Measurements from ENCODE around the gene SHQ1.
"Not testable (repeated sequence)": the region's sequence is repeated elsewhere in the genome, so short reads cannot be mapped to it uniquely, and the experiment has no call there.

The SHQ1 gene

DNA sequence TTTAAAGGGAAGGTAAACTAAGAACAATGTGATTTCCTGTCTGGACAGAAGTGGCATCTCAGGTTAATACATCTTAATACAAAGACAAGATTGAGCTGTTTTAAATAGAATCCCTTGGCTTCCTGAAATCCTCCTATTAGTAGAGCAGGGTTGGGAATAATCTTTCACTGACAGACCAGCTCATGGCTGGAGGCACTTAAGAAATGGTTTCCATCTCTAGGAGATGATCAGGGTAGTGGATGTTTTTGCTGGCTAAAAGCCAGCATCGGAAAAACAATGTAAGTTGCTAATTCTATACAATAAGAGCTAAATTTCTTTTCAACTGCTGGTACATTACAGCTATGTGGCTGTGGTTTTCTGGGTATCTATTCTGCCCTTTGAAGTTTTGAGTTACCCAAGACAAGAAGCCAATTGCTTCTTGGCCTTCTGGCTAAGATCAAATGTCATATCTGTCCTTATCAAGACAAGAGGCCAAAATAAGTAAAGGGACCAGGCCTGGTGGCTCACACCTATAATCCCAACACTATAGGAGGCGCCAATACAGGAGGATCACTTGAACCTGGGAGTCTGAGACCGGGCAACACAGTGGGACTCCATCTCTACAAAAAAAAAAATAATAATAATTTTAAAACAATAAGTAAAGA, 49.6 kb downstream of the SHQ1 start:
- no peak for DNase-seq

DNA sequence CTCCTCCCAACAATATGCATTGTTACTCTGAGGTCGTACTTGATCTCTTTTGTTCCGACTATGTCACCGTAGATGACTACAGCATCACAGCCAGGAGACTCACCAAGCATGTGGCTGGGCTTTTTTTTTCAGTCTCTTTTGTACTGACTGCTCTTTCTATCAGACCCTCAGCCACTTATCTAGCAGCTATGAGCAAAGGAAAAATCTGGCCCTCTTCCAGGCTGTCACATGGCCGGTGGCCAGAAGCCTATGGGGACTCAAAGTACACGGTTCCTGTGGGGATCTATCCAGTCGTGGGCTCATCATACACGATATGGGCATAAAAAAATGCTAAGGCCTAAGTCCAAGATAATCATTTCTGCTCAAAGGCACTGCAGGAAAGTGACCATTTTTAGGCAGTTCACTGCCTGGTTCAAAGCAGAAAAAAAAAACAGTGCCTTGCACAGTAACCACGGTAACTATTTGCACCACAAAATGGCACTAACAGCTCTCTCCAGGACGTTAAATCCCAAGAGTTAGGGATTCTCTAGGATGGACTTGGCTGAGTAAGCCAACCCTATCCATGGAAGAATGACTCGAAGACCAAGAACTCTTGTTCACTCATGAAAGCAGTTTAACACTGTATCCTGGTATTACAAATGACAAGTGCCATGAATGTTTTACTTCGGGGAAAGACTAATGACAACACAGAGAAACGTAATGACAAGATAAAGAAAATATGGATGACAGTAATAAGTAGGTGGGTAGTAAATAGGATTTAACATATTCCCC, 50.3 kb downstream of the SHQ1 start:
- DNase-seq: no peak

DNA sequence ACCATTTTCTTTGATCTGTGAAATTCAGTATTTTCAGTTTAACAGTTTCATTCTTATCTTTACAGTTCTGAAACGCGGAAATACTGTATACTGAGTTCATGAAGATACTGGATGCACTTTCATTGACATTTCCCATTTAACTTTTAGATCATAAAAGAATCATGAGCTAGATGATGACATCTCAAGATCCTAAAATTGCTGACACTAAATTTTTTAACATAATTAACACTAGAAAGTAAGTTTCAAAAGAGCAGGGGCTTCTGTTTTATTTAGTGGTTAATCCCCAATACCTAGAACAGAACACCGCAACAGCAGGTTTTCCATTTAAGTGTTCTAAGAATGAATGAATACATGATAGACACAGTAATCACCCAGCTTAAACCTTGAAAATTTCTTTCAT, 54.2 kb downstream of the SHQ1 start:
- no peak for DNase-seq

GRCh38 chr3:72791161-72791560, 57.1 kb downstream of the SHQ1 start:
- no peak for DNase-seq

- DNase-seq: no peak
Observed at GRCh38 chr3:72789786-72790185, 58.5 kb downstream of the SHQ1 start.

DNA sequence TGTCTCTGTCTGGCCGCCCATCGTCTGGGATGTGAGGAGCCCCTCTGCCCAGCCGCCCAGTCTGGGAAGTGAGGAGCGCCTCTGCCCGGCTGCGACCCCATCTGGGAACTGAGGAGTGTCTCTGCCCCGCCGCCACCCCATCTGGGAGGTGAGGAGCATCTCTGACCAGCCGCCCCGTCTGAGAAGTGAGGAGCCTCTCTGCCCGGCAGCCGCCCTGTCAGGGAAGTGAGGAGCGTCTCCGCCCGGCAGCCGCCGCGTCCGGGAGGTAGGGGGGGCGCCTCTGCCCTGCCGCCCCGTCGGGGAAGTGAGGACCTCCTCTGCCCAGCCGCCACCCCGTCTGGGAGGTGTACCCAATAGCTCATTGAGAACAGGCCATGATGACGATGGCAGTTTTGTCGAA, 60.0 kb downstream of the SHQ1 start:
- not testable (repeated sequence) for DNase-seq

GRCh38 chr3:72786668-72787067, 61.6 kb downstream of the SHQ1 start:
- DNase-seq: no peak

GRCh38 chr3:72784226-72784625, 64.0 kb downstream of the SHQ1 start:
- no peak for DNase-seq

GRCh38 chr3:72782521-72782920, 65.7 kb downstream of the SHQ1 start:
- no peak for DNase-seq

DNA sequence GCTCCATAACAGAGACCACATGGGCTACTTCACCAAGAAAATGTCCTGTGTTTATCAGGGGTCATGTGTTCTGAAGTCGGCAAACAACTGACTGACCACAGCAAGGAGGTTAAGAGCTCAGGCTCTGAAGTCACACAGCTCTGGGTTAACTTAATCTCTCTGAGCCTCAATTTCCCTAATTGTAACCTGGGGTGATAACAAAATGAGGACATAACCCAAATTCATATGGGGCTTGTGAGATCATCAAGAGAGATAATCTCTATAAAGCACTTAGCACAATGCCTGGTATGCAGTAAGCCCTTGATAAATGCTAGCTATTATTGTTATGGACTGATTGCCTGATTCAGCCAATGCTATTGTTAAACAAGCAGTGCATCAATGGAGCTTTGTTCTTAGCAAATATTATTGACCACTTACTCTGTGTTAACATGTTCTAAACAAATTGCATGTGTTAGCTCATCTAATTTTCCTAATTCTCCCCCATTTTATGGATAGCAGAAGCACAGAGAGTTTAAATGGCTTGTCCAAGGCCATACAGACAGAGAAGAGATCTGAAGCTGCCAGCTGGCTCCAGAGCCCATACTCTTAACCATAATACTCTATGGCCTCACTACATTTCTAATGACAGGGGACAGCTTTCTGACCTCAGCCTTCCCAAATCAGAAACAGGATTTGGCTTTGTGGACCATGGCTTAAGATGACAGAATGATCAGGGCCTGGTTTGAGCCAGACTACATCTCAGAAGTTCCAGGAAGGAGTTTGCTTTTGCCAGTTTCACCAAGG, 78.3 kb downstream of the SHQ1 start:
- no peak for DNase-seq

DNA sequence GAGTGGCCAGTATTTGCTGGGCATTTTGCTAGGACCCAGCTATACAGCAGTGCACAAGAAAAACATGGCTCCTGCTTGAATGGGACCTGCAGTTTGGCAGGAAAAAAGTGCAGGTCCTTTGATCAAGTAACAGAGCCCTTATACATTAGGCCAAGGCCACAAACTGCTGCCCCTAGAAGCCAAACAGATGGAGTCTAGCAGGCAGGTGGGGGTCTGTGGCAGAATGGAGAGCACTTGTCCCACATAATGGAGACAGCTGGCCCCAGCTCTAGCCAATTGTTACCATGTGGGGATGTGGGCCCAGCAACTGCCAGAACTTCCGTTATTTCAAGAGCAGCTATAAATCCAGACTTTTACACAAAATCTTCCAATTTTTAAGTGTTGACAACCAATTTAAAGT, 79.3 kb downstream of the SHQ1 start:
- DNase-seq: no peak

DNA sequence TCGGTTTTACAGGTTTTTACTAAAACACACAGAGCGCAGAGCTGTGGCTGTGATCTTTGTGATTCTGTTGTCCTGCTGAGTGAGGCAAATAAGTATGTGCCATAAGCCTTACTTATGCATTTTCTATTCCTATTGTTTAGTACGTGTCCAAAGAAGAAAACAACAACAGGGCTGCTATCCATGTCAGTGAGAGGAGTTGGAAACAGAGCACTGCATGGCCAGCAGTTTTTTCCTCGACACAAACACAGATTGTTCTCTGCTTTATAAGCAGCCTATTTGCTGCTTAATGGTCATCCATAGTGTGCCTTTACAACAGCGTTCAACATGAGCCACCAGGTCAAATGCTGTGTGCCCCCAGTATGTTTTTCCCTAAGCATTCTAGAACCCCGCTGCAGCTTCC, 79.8 kb downstream of the SHQ1 start:
- DNase-seq: no peak

- DNase-seq: no peak
Observed at GRCh38 chr3:72768006-72768441, 80.2 kb downstream of the SHQ1 start.

DNA sequence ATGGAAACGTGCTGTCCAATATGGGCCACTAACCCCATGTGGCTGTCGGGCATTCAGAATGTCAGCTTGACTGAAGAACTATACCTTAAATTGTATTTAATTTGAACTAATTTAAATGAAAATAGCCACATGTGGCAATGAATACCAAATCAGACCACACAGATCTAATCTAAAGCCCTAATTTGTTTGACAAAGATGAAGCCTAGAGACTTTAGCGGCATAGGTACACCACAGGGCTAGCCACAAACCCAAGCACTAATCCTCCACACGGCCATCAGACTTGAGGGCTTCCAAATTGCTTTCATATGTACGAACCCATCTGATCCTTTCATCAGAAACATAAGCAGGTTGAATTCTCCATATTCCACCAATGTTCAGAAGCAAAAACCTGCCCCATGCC, 81.4 kb downstream of the SHQ1 start:
- no peak for DNase-seq

DNA sequence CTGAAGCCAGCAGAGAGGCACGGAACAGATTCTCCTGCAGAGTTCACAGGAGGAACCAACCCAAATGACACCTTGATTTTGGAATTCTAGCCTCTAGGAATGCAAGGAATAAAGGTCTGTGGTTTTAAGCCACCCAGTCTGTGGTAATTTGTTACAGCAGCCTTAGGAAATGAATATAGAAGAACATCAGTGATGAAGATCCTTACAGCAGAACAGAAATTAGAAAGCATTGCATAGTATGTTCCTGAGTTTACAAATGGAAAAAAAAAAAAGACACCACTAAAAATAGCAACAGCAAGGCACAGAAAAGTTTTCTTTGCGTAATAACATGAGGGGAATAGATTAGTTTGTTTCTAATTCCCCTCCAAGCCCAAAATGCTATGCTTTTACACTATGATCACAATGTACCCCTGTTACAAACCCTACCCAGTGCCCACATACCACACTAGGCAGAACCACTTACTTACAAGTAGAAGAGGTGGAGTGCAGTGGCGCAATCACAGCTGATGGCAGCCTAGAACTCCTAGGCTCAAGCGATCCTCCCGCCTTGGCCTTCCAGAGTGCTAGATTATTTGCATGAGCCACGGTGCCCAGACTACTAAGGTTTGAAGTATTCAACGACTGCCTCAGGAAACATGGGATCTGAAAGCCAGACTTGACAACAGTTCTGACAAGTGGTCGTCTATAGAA, 84.3 kb downstream of the SHQ1 start:
- DNase-seq: no peak

DNA sequence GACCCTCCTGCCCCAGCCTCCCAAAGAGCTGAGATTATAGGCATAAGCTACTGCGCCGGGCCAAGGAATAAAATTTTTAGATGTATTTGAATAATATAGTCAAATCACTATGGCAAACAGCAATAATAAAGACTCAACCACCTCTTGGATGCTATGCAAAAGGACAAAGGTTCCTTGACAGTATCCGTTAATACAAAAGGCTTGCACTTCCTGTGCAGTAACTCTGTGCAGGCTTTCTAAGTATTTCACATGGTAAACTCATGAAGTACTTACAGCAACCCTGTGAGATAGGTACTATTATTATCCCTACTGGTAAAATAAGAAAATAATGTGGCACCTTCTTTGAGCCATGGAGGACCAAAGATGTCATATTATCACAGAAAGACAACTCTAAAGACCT, 86.8 kb downstream of the SHQ1 start:
- no peak for DNase-seq

- no peak for DNase-seq
Observed at GRCh38 chr3:72760225-72760624, 88.0 kb downstream of the SHQ1 start.

GRCh38 chr3:72756900-72757299, 91.3 kb downstream of the SHQ1 start:
- DNase-seq: peak; percentile 4

GRCh38 chr3:72754582-72754981, 93.7 kb downstream of the SHQ1 start:
- DNase-seq: no peak

DNA sequence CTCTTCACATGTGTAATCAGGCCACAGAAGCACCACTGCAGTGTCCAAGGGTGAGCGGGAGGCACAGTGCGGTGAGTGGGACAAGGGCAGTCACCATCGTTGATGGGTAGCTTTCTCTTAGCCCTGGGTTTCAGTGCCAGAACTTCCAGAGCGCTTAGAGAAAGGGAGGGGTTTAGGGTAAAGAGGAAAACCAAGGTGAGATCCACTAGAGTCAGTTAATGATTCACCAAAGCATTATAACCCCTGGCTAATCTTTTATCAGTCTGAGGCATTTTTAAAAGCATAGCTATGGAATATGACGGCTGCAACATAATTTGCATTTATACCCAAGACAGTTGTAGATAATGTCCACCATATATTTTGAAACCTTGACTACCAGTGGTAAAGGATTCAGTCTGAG, 94.8 kb downstream of the SHQ1 start:
- no peak for DNase-seq

GRCh38 chr3:72750405-72750965, 97.8 kb downstream of the SHQ1 start:
- DNase-seq: no peak

DNA sequence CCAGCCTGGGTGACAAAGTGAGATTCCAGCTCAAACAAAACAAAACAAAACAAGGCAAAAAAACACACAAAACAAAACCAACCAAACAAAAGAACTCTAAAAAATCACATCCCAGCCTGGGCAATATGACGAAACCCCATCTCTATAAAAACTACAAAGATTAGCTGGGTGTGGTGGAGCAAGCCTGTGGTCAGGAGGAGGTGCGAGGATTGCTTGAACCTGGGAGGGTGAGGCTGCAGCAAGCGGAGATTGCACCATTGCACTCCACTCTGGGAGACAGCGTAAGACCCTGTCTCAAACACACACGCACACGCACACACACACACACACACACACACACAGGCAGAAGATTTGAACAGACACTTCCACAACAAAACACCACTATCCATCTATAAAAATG, 99.6 kb downstream of the SHQ1 start:
- no peak for DNase-seq
